HG03064 (cell line): ENCODE results near the gene MAP3K2.
"Not testable (repeated sequence)": the region's sequence is repeated elsewhere in the genome, so short reads cannot be mapped to it uniquely, and the experiment has no call there.

Experiments
- ATAC-seq: cut with Tn5 transposase; IDR thresholded peaks from one replicate; pipeline ENCODE4 v1.9.1; 2021; ENCODE audit warnings: low read depth; ENCODE audit not compliant: unreplicated experiment

Gene MAP3K2

GRCh38 chr2:127356531-127356930 is 31.2 kb downstream of the MAP3K2 start:
- ATAC-seq: no peak

GRCh38 chr2:127355407-127356008 is 32.3 kb downstream of the MAP3K2 start:
- ATAC-seq: no peak

- ATAC-seq: not testable (repeated sequence)
Measured at GRCh38 chr2:127353873-127354676, 33.7 kb downstream of the MAP3K2 start.

GRCh38 chr2:127353223-127353622 is 34.6 kb downstream of the MAP3K2 start:
- ATAC-seq: not testable (repeated sequence)

GRCh38 chr2:127351603-127352002 is 36.2 kb downstream of the MAP3K2 start:
- ATAC-seq: no peak

- no peak for ATAC-seq
Measured at GRCh38 chr2:127348426-127349000, 39.3 kb downstream of the MAP3K2 start.

GRCh38 chr2:127347734-127348392 is 39.9 kb downstream of the MAP3K2 start:
- no peak for ATAC-seq

- no peak for ATAC-seq
Measured at GRCh38 chr2:127347015-127347414, 40.8 kb downstream of the MAP3K2 start.

GRCh38 chr2:127343277-127343676 is 44.5 kb downstream of the MAP3K2 start:
- no peak for ATAC-seq

- no peak for ATAC-seq
Measured at GRCh38 chr2:127342101-127342500, 45.7 kb downstream of the MAP3K2 start.

- no peak for ATAC-seq
Measured at GRCh38 chr2:127332335-127332734, 55.4 kb downstream of the MAP3K2 start.

- ATAC-seq: peak; percentile 88
Measured at GRCh38 chr2:127330753-127331152, 57.0 kb downstream of the MAP3K2 start.

- no peak for ATAC-seq
Measured at GRCh38 chr2:127326289-127326945, 61.4 kb downstream of the MAP3K2 start.

GRCh38 chr2:127324635-127325034 is 63.1 kb downstream of the MAP3K2 start:
- ATAC-seq: no peak

- no peak for ATAC-seq
Measured at GRCh38 chr2:127321303-127321702, 66.5 kb downstream of the MAP3K2 start.

GRCh38 chr2:127320586-127321275 is 67.0 kb downstream of the MAP3K2 start:
- ATAC-seq: no peak

- no peak for ATAC-seq
Measured at GRCh38 chr2:127320067-127320466, 67.7 kb downstream of the MAP3K2 start.

- no peak for ATAC-seq
Measured at GRCh38 chr2:127314193-127314988, 73.4 kb downstream of the MAP3K2 start.

- ATAC-seq: peak; percentile 94
Measured at GRCh38 chr2:127313406-127313805, 74.4 kb downstream of the MAP3K2 start.
